Measurements from ENCODE around the gene MRPL30. TPM values are rescaled to one million over a fixed set of nuclear protein-coding genes. Genes with fewer than 3 reads are reported as not detected.

MRPL30 gene
- total and polyA plus RNA-seq, 7 experiments from 2014 or later = 16.1 to 26.0 (median 20.5) TPM

- H3K4me1 ChIP-seq (ENCODE audit: control insufficient read depth in 2 of 2, insufficient read depth in 2 of 2, low read length in 2 of 2) = peaks cover 13% of the 10 kb centered on the region in 2 donors
- H3K9me3 ChIP-seq (ENCODE audit: control insufficient read depth in 2 of 3, low read length in 3 of 3) = no peaks in the 10 kb centered on the region
- ATAC-seq = peak; percentile 95
- H3K4me1 Mint-ChIP-seq = peaks cover 0 to 31% (median 25%) of the 10 kb centered on the region in 7 donors
- ChIA-PET CTCF (interaction anchor here (0.5 to 0.6 kb wide), 2 partner anchors 14 to 305 kb away, joined by 3 to 4 read pairs; no protein-coding TSS in a partner anchor), POLR2A (interaction anchor here (0.6 to 4.7 kb wide), 19 partner anchors 12 to 1151 kb away, joined by 3 to 101 read pairs (median 4); partner anchors contain the start of genes EIF5B, LIPT1, MITD1 and MRPL30)
- peaks cover 0 to 24% (median 6%) of the 10 kb centered on the region in 11 donors for H3K9me3 Mint-ChIP-seq
- peak within 1 kb of the TSS; percentile 82 for H3K27ac ChIP-seq (ENCODE audit: low read depth, low read length)
- peak within 1 kb of the TSS; percentile 90 to 99 (median 97) for H3K4me3 Mint-ChIP-seq
- peak; percentile 89 to 98 (median 96) for DNase-seq
- H3K4me3 ChIP-seq (ENCODE audit: low read length) = peak within 1 kb of the TSS; percentile 97
- peaks cover 0 to 25% (median 13%) of the 10 kb centered on the region in 5 donors for H3K36me3 Mint-ChIP-seq
- H3K27ac Mint-ChIP-seq = peak within 1 kb of the TSS; percentile 92 to 99 (median 98)
- intact Hi-C loops (cut with micrococcal nuclease) = loop anchor here (1.0 to 10.0 kb wide), 11 partner anchors 13 to 1145 kb away; partner anchors contain the start of genes LIPT1 (in 2 of the 2), MITD1 (in 2 of the 2), MRPL30 (in 2 of the 2) and TSGA10 (in 2 of the 2)
- no peaks in the 10 kb centered on the region for H3K36me3 ChIP-seq (ENCODE audit: control insufficient read depth in 2 of 3, insufficient read depth in 3 of 3, low read length in 3 of 3)
- no peaks in the 10 kb centered on the region for H3K27me3 ChIP-seq (ENCODE audit: control insufficient read depth in 2 of 2, insufficient read depth in 2 of 2, low read length in 2 of 2)
- peaks cover 0 to 41% (median 0%) of the 10 kb centered on the region in 5 donors for H3K27me3 Mint-ChIP-seq
Measured at GRCh38 chr2:99141110-99142108, 39.6 kb upstream of the MRPL30 start, which contains the start of gene C2orf15. C2orf15 (plus strand) TSS chr2:99141707; CDS start chr2:99150559, 8,852 bp downstream.

- Histone ChIP-seq H3K4me1 (ENCODE audit: control insufficient read depth in 2 of 2, insufficient read depth in 2 of 2, low read length in 2 of 2) (peaks cover 10 to 15% of the 10 kb centered on the region in 2 donors), H3K27me3 (ENCODE audit: control insufficient read depth in 2 of 2, insufficient read depth in 2 of 2, low read length in 2 of 2) (no peaks in the 10 kb centered on the region), H3K27ac (ENCODE audit: low read depth, low read length) (no peak overlapping the region), H3K4me3 (ENCODE audit: low read length) (no peak overlapping the region), H3K9me3 (ENCODE audit: control insufficient read depth in 2 of 3, low read length in 3 of 3) (no peaks in the 10 kb centered on the region), H3K36me3 (ENCODE audit: control insufficient read depth in 2 of 3, insufficient read depth in 3 of 3, low read length in 3 of 3) (peaks cover 0 to 4% (median 0%) of the 10 kb centered on the region in 3 experiments)
- peaks cover 4 to 9% (median 6%) of the 10 kb centered on the region in 5 donors for H3K36me3 Mint-ChIP-seq
- peaks cover 7 to 22% (median 16%) of the 10 kb centered on the region in 7 donors for H3K4me1 Mint-ChIP-seq
- H3K4me3 Mint-ChIP-seq = no peak overlapping the region
- ChIA-PET POLR2A (interaction anchor here (5.7 kb wide), 1 partner anchor 9 kb away, joined by 101 read pairs; the partner anchor contains the start of gene C2orf15), CTCF (no interaction called here)
- intact Hi-C loops (cut with micrococcal nuclease) = loop anchor here (10.0 kb wide), 5 partner anchors 344 to 1486 kb away; partner anchors contain the start of genes ACTR1B (in 1 of the 2), C2orf92 (in 1 of the 2), COA5 (in 1 of the 2) and INPP4A (in 1 of the 2)
- DNase-seq (no peak), ATAC-seq (no peak)
- no peaks in the 10 kb centered on the region for H3K9me3 Mint-ChIP-seq
- H3K27me3 Mint-ChIP-seq = no peaks in the 10 kb centered on the region
- no peak overlapping the region for H3K27ac Mint-ChIP-seq
Measured at GRCh38 chr2:99150706-99151105, 30.3 kb upstream of the MRPL30 start.

GRCh38 chr2:99152199-99152895 lies 28.6 kb upstream of the MRPL30 start:
- Mint-ChIP-seq H3K27ac (no peak overlapping the region), H3K4me3 (no peak overlapping the region), H3K36me3 (peaks cover 5 to 15% (median 13%) of the 10 kb centered on the region in 5 donors), H3K27me3 (no peaks in the 10 kb centered on the region), H3K4me1 (peaks cover 22 to 37% (median 26%) of the 10 kb centered on the region in 7 donors), H3K9me3 (no peaks in the 10 kb centered on the region)
- ATAC-seq (no peak), DNase-seq (no peak)
- intact Hi-C loops (cut with micrococcal nuclease) = loop anchor here (10.0 kb wide), 5 partner anchors 342 to 1488 kb away; partner anchors contain the start of genes ACTR1B (in 1 of the 2), C2orf92 (in 1 of the 2), COA5 (in 1 of the 2) and INPP4A (in 1 of the 2)
- H3K4me1 ChIP-seq (ENCODE audit: control insufficient read depth in 2 of 2, insufficient read depth in 2 of 2, low read length in 2 of 2) = peaks cover 15 to 18% of the 10 kb centered on the region in 2 donors
- no peak overlapping the region for H3K4me3 ChIP-seq (ENCODE audit: low read length)
- peaks cover 0 to 7% (median 1%) of the 10 kb centered on the region in 3 experiments for H3K36me3 ChIP-seq (ENCODE audit: control insufficient read depth in 2 of 3, insufficient read depth in 3 of 3, low read length in 3 of 3)
- ChIA-PET CTCF (no interaction called here), POLR2A (interaction anchor here (5.7 kb wide), 1 partner anchor 10 kb away, joined by 101 read pairs; the partner anchor contains the start of gene C2orf15)
- H3K27ac ChIP-seq (ENCODE audit: low read depth, low read length) = peak overlapping the region; percentile 14
- no peaks in the 10 kb centered on the region for H3K9me3 ChIP-seq (ENCODE audit: control insufficient read depth in 2 of 3, low read length in 3 of 3)
- no peaks in the 10 kb centered on the region for H3K27me3 ChIP-seq (ENCODE audit: control insufficient read depth in 2 of 2, insufficient read depth in 2 of 2, low read length in 2 of 2)

DNA sequence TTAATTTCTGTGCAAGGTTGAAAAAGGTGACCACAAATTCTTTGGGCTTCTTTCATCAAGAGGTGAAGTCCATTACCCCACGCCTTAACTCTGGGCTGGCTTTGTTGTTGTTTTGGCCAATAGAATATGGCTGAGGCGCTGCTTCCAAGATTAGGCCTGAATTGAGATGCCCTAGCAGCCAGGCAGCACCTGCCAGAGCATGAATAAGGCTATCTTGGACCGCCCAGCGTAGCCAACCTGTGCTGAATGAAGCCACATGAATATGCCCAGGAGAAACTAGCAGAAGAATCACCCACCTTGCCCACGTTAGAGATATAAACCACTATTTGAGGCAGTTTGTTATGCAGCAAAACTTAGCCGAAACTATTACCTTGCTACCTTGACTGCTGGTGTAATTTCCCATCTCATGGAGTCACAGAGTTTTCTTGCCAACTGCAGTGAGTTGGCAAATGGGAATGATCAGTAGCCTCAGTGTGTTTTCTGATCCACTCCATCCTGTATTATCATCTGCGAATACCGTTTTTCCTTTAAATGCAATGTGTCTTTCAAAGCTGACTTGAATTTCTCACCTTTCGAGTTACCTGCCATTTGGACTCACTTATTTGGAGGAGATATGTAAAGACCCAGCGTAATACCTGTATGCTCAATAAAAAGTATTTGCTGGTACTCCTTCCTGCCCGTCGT lies 26.9 kb upstream of the MRPL30 start:
- Mint-ChIP-seq H3K27me3 (no peaks in the 10 kb centered on the region), H3K27ac (peak overlapping the region in 2 of 9 donors; percentile 96 to 97), H3K9me3 (no peaks in the 10 kb centered on the region), H3K36me3 (peaks cover 12 to 24% (median 19%) of the 10 kb centered on the region in 5 donors), H3K4me1 (peaks cover 25 to 49% (median 33%) of the 10 kb centered on the region in 7 donors), H3K4me3 (peak overlapping the region in 1 of 10 donors; percentile 93)
- peaks cover 15 to 18% of the 10 kb centered on the region in 2 donors for H3K4me1 ChIP-seq (ENCODE audit: control insufficient read depth in 2 of 2, insufficient read depth in 2 of 2, low read length in 2 of 2)
- peaks cover 4 to 16% (median 5%) of the 10 kb centered on the region in 3 experiments for H3K36me3 ChIP-seq (ENCODE audit: control insufficient read depth in 2 of 3, insufficient read depth in 3 of 3, low read length in 3 of 3)
- POLR2A ChIA-PET = interaction anchor here (1.0 to 5.7 kb wide), 7 partner anchors 12 to 383 kb away, joined by 4 to 101 read pairs (median 5); partner anchors contain the start of genes C2orf15, EIF5B, MITD1 and MRPL30
- intact Hi-C loops (cut with micrococcal nuclease) = loop anchor here (1.0 to 10.0 kb wide), 8 partner anchors 13 to 1489 kb away; partner anchors contain the start of genes C2orf15 (in 2 of the 2), ACTR1B (in 1 of the 2), C2orf92 (in 1 of the 2) and COA5 (in 1 of the 2)
- H3K9me3 ChIP-seq (ENCODE audit: control insufficient read depth in 2 of 3, low read length in 3 of 3) = no peaks in the 10 kb centered on the region
- DNase-seq = no peak
- CTCF ChIA-PET = interaction anchor here (0.6 kb wide), 1 partner anchor 232 kb away, joined by 8 read pairs; no protein-coding TSS in a partner anchor
- H3K4me3 ChIP-seq (ENCODE audit: low read length) = peak overlapping the region; percentile 83
- H3K27me3 ChIP-seq (ENCODE audit: control insufficient read depth in 2 of 2, insufficient read depth in 2 of 2, low read length in 2 of 2) = no peaks in the 10 kb centered on the region
- H3K27ac ChIP-seq (ENCODE audit: low read depth, low read length) = peak overlapping the region; percentile 92
- no peak for ATAC-seq
